A673 (cell line): Measurements from ENCODE around the gene UCK2.

Source experiments
- EZH2 ChIP-seq: fragments of 200-600 bp; sonication (generic); IDR thresholded peaks from 2 replicates; pipeline ENCODE4 v1.6.1; 2017; ENCODE audit warnings: borderline replicate concordance, low read depth, mild to moderate bottlenecking, mixed read lengths, antibody characterized with exemption, low read length; ENCODE audit not compliant: poor library complexity, severe bottlenecking
- TF ChIP-seq, protein P1 (sequence below): fragments of 300-800, 200-600 bp; sonication (generic); conservative IDR thresholded peaks from 2 replicates; pipeline ENCODE4 v1.5.1; 2017; ENCODE audit warnings: low read depth, mild to moderate bottlenecking, antibody characterized with exemption, low read length, moderate library complexity, mixed read lengths

DNA sequence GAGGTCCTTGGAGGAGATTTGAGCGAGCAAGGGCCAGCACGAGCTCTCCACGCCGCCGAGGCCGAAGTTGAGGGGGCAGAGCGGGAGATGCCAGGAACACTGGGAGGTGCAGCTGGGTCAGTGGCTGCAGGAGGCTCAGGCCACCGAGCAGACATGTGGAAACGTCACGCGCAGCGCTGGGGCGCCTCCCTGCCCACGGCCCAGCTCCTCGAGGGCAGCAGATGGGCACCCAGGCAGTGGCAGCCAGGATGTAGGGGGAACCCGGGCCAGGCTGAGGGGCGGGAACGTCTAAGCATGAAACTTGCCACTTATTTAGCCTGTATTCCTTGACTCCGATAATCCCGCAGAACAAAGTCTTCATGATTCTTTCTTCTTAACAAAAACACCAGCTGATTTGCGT, 114.1 kb downstream of the UCK2 start:
- TF ChIP-seq, protein P1, sequence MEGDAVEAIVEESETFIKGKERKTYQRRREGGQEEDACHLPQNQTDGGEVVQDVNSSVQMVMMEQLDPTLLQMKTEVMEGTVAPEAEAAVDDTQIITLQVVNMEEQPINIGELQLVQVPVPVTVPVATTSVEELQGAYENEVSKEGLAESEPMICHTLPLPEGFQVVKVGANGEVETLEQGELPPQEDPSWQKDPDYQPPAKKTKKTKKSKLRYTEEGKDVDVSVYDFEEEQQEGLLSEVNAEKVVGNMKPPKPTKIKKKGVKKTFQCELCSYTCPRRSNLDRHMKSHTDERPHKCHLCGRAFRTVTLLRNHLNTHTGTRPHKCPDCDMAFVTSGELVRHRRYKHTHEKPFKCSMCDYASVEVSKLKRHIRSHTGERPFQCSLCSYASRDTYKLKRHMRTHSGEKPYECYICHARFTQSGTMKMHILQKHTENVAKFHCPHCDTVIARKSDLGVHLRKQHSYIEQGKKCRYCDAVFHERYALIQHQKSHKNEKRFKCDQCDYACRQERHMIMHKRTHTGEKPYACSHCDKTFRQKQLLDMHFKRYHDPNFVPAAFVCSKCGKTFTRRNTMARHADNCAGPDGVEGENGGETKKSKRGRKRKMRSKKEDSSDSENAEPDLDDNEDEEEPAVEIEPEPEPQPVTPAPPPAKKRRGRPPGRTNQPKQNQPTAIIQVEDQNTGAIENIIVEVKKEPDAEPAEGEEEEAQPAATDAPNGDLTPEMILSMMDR: no peak
- no peak for TF ChIP-seq EZH2
